ENCODE data around the gene TNS4.
"Not testable (repeated sequence)": the region's sequence is repeated elsewhere in the genome, so short reads cannot be mapped to it uniquely, and the experiment has no call there.

TNS4 gene

GRCh38 chr17:40501499-40501911 is at the start of gene TNS4:
TSS of gene TNS4 (minus strand) at chr17:40501623. CDS start at chr17:40496425, 5,198 bp downstream.
- no peak for DNase-seq

- DNase-seq: peak; percentile 22
Measured at GRCh38 chr17:40550608-40551007, 49.2 kb upstream of the TNS4 start.

- peak; percentile 26 for DNase-seq
Measured at GRCh38 chr17:40548982-40549685, 47.7 kb upstream of the TNS4 start.

GRCh38 chr17:40548491-40548981 is 47.1 kb upstream of the TNS4 start:
- DNase-seq: no peak

GRCh38 chr17:40547785-40548478 is 46.5 kb upstream of the TNS4 start:
- DNase-seq: no peak

GRCh38 chr17:40547079-40547784 is 45.8 kb upstream of the TNS4 start:
- peak; percentile 70 for DNase-seq

GRCh38 chr17:40546497-40546896 is 45.1 kb upstream of the TNS4 start:
- DNase-seq: not testable (repeated sequence)

GRCh38 chr17:40545660-40546059 is 44.2 kb upstream of the TNS4 start:
- DNase-seq: no peak

GRCh38 chr17:40542558-40543411 is 41.4 kb upstream of the TNS4 start:
- DNase-seq: peak; percentile 93

- peak; percentile 87 for DNase-seq
Measured at GRCh38 chr17:40541873-40542557, 40.6 kb upstream of the TNS4 start.

- peak; percentile 33 for DNase-seq
Measured at GRCh38 chr17:40541060-40541872, 39.8 kb upstream of the TNS4 start.

GRCh38 chr17:40540448-40540847 is 39.0 kb upstream of the TNS4 start:
- DNase-seq: peak; percentile 15

- peak; percentile 16 for DNase-seq
Measured at GRCh38 chr17:40539711-40540411, 38.4 kb upstream of the TNS4 start.

GRCh38 chr17:40538936-40539705 is 37.7 kb upstream of the TNS4 start:
- DNase-seq: peak; percentile 7

- peak; percentile 23 for DNase-seq
Measured at GRCh38 chr17:40538019-40538935, 36.9 kb upstream of the TNS4 start.

GRCh38 chr17:40536295-40537171 is 35.1 kb upstream of the TNS4 start:
- peak; percentile 51 for DNase-seq

- DNase-seq: no peak
Measured at GRCh38 chr17:40535924-40536294, 34.5 kb upstream of the TNS4 start.
